Left ventricle myocardium superior (tissue), 1 donor: ENCODE measurements around the gene COPS6. TPM values are rescaled to one million over a fixed set of nuclear protein-coding genes. Genes with fewer than 3 reads are reported as not detected.
A peak's percentile ranks its signal among the peaks of the same experiment; 100 is the strongest.

Experiments
- ATAC-seq: fragments of 200-7000 bp; cut with Tn5 transposase; one replicate; pipeline ENCODE4 v1.9.1; 2020; ENCODE audit warnings: mild to moderate bottlenecking, moderate library complexity
- DNase-seq: peaks from one replicate; pipeline ENCODE4 v3.0.0-alpha.2; 2020
- intact Hi-C: fragments of 100-400 bp; cut with micrococcal nuclease; formaldehyde crosslinking; loops from one replicate; pipeline ENCODE4 v1.11.0; 2022
- total RNA-seq: library from RNA; stranded (reverse); fragmentation: NEBNext Ultra II Directional; extraction: Animal tissue kit (Norgen Biotek cat#: 25700); gene quantifications from one replicate; pipeline ENCODE4 v1.2.1, GENCODE V29; 2021
- donor health status: DM: no; HTN: yes; CAD: no; lungs with severe emphysema.

Gene COPS6
- total RNA-seq, 1 donor from 2014 or later = 126 TPM

- DNase-seq (peak; percentile 20), ATAC-seq (no peak)
- intact Hi-C loops = no loop called here
These were observed 10.7 kb downstream of the COPS6 start for GRCh38 chr7:100099452-100099851.

GRCh38 chr7:100100420-100101015, 11.7 kb downstream of the COPS6 start:
- intact Hi-C loops = no loop called here
- DNase-seq = peak; percentile 96
- peak; percentile 92 for ATAC-seq

GRCh38 chr7:100101016-100101862, 12.5 kb downstream of the COPS6 start, which contains the start of the genes AP4M1 and MCM7:
Gene AP4M1, plus strand, starts transcription at chr7:100101643. Its CDS starts 72 bp downstream, at chr7:100101715.
Gene MCM7, minus strand, starts transcription at chr7:100101397. Its CDS starts 103 bp downstream, at chr7:100101294.
- ATAC-seq (peak; percentile 95), DNase-seq (peak; percentile 99)
- intact Hi-C loops = no loop called here

GRCh38 chr7:100102950-100103840, 14.4 kb downstream of the COPS6 start:
- DNase-seq (peak; percentile 19), ATAC-seq (no peak)
- intact Hi-C loops = no loop called here

- DNase-seq = no peak
- intact Hi-C loops = no loop called here
- ATAC-seq = no peak
These were observed 16.8 kb downstream of the COPS6 start for GRCh38 chr7:100105534-100105933.

- intact Hi-C loops = no loop called here
- peak; percentile 27 for DNase-seq
These were observed 17.9 kb downstream of the COPS6 start for GRCh38 chr7:100106633-100107032.

GRCh38 chr7:100107125-100107737, 18.5 kb downstream of the COPS6 start:
- no peak for ATAC-seq
- peak; percentile 26 for DNase-seq
- intact Hi-C loops = no loop called here

More at GRCh38 chr7:100106633-100107032, 17.9 kb downstream of the COPS6 start:
- ATAC-seq = no peak

GRCh38 chr7:100107890-100108289, 19.1 kb downstream of the COPS6 start:
- peak; percentile 26 for DNase-seq
- ATAC-seq = no peak
- intact Hi-C loops = no loop called here

GRCh38 chr7:100109521-100110163, 20.9 kb downstream of the COPS6 start:
- intact Hi-C loops = no loop called here
- DNase-seq (no peak), ATAC-seq (no peak)

- ATAC-seq = no peak
- intact Hi-C loops = no loop called here
- DNase-seq = no peak
These were observed 22.4 kb downstream of the COPS6 start for GRCh38 chr7:100111156-100111555.

- intact Hi-C loops = no loop called here
- peak; percentile 17 for DNase-seq
- ATAC-seq = no peak
These were observed 23.1 kb downstream of the COPS6 start for GRCh38 chr7:100111914-100112313.

GRCh38 chr7:100115026-100115425, 26.3 kb downstream of the COPS6 start:
- ATAC-seq (no peak), DNase-seq (peak; percentile 4)
- intact Hi-C loops = no loop called here

- ATAC-seq (no peak), DNase-seq (no peak)
- intact Hi-C loops = no loop called here
These were observed 29.8 kb downstream of the COPS6 start for GRCh38 chr7:100118388-100119071.

GRCh38 chr7:100119072-100119969, 30.6 kb downstream of the COPS6 start, which contains the start of the genes CNPY4 and TAF6:
Gene CNPY4, plus strand, starts transcription at chr7:100119634. Its CDS starts 111 bp downstream, at chr7:100119745.
Gene TAF6, minus strand, starts transcription at chr7:100119358. Its CDS starts 5,149 bp downstream, at chr7:100114209.
- ATAC-seq (peak; percentile 94), DNase-seq (peak; percentile 97)
- intact Hi-C loops = no loop called here

GRCh38 chr7:100119970-100120732, 31.4 kb downstream of the COPS6 start:
- ATAC-seq = peak; percentile 72
- intact Hi-C loops = no loop called here
- peak; percentile 62 for DNase-seq

- ATAC-seq (no peak), DNase-seq (no peak)
These were observed 31.9 kb downstream of the COPS6 start for GRCh38 chr7:100120733-100121036.

More at GRCh38 chr7:100120733-100121036, 31.9 kb downstream of the COPS6 start:
- intact Hi-C loops = no loop called here
